Epithelial cell of proximal tubule (primary cell): ENCODE data around the gene XDH. TPM values are rescaled to one million over a fixed set of nuclear protein-coding genes. Genes with fewer than 3 reads are reported as not detected.

ENCODE experiments used
- DNase-seq: peaks from one replicate; pipeline ENCODE4 v3.0.0-alpha.2; 2011; ENCODE audit warnings: low read depth
- H3K4me3 ChIP-seq: 2 replicates; pipeline ENCODE4 v1.5.1; 2011; ENCODE audit warnings: low read depth, mild to moderate bottlenecking, low read length
- total RNA-seq: library from RNA; depleted of rRNA; stranded (reverse); fragments of >200 nt; gene quantifications from 2 replicates; pipeline ENCODE4 v1.2.3, GENCODE V29; 2015
- TF ChIP-seq, protein P1 (sequence below): conservative IDR thresholded peaks from 2 replicates; pipeline ENCODE4 v1.5.1; 2012; ENCODE audit warnings: low read depth, mild to moderate bottlenecking, low read length

The XDH gene
- total RNA-seq, 1 donor from 2014 or later, result 2.2 TPM

DNA sequence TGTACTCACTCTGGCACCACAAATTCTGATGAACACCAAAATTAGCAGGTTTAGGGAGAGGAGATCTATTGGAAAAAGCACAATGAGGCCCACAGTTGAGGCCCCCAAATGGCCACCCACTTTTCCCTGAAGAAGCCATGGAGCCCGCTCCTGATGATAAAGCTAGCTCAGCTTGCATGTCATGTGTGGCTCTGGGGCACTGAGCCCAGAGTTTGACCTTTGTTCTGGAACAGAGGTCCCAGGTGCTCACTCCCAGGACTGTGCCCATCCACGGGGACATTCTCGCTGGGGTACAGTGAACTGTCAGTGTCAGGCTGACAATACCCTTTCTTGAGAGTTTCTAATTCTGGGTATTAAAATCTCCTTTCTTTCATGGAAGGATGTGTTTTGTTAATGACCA lies 36.2 kb downstream of the XDH start:
- TF ChIP-seq, protein P1, sequence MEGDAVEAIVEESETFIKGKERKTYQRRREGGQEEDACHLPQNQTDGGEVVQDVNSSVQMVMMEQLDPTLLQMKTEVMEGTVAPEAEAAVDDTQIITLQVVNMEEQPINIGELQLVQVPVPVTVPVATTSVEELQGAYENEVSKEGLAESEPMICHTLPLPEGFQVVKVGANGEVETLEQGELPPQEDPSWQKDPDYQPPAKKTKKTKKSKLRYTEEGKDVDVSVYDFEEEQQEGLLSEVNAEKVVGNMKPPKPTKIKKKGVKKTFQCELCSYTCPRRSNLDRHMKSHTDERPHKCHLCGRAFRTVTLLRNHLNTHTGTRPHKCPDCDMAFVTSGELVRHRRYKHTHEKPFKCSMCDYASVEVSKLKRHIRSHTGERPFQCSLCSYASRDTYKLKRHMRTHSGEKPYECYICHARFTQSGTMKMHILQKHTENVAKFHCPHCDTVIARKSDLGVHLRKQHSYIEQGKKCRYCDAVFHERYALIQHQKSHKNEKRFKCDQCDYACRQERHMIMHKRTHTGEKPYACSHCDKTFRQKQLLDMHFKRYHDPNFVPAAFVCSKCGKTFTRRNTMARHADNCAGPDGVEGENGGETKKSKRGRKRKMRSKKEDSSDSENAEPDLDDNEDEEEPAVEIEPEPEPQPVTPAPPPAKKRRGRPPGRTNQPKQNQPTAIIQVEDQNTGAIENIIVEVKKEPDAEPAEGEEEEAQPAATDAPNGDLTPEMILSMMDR, result no peak
- H3K4me3 ChIP-seq, result no peak overlapping the region
- no peak for DNase-seq

DNA sequence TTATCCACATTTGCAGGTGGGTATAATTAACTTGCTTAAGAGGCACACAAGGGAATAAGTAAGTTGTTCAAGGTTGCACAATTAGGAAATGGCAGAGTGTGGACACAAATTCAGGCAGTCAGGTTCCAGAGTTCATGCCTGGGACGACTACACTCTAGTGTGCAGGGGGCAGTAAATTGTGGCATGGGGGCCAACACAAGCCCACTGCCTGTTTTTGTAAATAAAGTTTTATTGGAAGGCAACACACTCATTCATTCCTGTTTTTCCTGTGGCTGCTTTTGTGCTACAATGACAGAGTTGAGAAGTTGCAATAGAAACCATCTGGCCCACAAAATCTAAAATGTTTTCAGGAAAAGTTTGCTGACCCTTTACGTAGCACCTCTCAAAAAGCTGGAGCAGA lies 41.4 kb downstream of the XDH start:
- H3K4me3 ChIP-seq, result no peak overlapping the region
- TF ChIP-seq, protein P1, result no peak
- DNase-seq, result no peak

DNA sequence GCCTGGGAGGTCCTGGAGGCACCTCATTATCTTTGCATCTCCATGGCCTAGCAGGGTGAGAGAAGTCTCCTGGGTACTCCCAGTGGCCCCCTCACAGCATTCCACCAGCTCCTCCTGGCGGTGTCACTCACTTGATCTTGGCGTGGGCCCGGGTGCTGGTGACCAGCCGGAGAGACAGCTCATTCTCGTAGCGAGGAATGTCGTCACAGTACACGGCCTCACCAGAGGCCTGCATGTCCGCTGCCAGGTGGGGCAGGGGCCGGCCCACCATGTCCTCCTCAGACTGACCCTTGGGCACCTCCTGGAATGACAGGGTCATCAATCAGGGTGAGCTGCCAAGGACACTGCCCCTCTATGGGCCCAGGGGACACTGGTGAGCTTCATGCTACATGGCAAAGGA lies 42.4 kb downstream of the XDH start:
- no peak for DNase-seq
- TF ChIP-seq, protein P1, result no peak
- H3K4me3 ChIP-seq, result no peak overlapping the region

DNA sequence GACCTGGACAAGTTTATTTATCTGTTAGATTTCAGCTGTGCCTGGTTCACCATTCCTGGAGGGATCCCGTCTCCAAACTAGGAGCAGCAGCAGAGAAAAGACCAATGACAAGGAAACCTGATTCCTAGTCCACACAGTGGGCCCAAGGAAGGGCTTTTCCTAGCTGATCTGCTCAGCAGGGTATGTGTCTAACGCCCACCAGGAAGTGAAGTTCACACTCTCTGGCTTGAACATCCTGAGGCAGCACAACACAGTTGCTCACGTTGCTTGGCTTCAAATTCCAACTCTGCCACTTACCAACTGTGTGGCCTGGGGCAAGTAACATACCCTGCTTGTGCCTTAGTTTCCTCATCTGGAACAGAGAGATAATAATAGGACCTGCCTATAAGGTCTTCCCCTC lies 42.9 kb downstream of the XDH start:
- TF ChIP-seq, protein P1, result no peak
- H3K4me3 ChIP-seq, result no peak overlapping the region
- no peak for DNase-seq

DNA sequence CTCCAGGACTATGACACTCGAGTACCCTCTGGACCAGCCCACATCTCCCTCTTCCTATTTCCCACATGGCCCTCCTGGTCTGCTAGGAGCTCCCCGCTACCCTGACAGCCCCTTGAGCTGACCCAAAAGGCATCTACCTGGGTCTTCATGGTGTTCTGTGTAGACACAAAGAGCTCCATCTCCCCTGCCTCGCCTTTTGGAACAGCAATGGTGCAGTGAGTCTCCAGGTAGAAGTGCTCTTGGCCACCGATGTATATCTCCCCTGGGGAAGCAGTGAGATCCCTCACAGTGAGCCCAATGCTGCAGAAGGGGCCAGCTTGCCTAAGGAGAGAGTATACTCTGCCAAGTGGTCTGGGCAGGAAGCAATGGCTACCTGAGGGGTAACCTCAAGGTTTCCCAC lies 47.8 kb downstream of the XDH start:
- TF ChIP-seq, protein P1, result no peak
- DNase-seq, result no peak
- H3K4me3 ChIP-seq, result no peak overlapping the region

DNA sequence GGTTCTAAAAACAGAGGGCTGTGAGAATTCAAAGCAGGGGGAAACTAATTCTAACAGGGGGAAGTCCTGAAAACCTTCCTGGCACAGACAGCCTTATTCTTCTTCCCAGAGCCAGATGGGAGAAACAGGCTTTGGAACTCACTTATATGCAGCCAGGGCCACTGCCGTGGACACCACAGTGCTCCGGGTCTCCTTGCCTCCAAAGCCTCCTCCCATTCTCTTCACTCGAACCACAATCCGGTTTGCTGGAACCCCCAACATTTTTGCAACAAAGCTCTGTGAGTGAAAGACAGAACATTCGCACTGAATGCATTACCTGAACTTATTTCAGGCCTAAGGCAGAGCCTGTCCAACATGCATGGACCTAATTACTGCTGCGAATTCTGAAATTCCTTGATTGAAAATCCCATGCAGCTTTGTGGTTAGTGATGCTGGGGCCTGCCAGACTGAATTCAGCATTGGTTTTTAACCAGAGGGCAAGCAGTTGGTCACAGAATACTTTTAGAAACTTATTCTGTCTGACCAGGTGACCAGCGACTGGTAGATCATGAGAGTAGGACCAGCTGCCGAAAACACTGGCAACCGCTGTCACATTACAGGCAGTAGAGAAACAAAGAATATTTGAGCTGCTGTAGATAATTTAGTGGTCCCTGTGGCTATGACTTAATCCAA lies 48.6 kb downstream of the XDH start:
- no peak for DNase-seq
- H3K4me3 ChIP-seq, result no peak overlapping the region
- TF ChIP-seq, protein P1, result no peak

DNA sequence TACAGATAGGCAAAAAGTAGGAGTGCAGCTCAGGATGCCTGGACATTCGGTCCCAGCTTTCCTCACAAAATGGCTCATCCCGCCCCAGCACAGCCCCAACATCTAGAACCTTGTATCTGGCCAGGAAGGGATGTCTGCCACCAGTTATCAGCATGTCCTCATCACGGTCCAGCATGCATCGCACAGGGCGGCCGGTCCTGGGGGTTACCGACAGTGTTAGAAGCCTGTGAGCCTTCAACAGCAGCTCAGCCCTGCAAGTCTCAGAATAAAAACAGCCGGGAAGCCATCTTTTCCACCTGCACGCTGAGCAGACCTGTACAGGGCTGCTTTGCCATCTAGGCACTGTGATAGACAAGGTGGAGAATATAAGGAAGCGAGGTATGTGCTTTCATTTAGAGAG lies 49.2 kb downstream of the XDH start:
- no peak overlapping the region for H3K4me3 ChIP-seq
- TF ChIP-seq, protein P1, result no peak
- DNase-seq, result no peak
